ENCODE data around the gene CCL2. TPM values are rescaled to one million over a fixed set of nuclear protein-coding genes. Genes with fewer than 3 reads are reported as not detected.

Gene CCL2
- total RNA-seq, 1 experiment from 2014 or later = 3.9 TPM

GRCh38 chr17:34252095-34252443, 3.0 kb upstream of the CCL2 start:
- BruUV-seq (replicated peaks) = no TSS peak
- DNase-seq (ENCODE audit: low spot score) = no peak
- intact Hi-C loops (cut with micrococcal nuclease; ENCODE audit: unreplicated experiment) = no loop called here
- ChIA-PET POLR2A (ENCODE audit: low non-redundant PET) (no interaction called here), CTCF (no interaction called here)
- no peaks in the 10 kb centered on the region for H3K9me3 ChIP-seq (ENCODE audit: low read depth, low read length, poor library complexity, severe bottlenecking)
- H3K4me3 ChIP-seq (ENCODE audit: low read depth, low read length, poor library complexity, severe bottlenecking) = no peak overlapping the region
- no peak for TF ChIP-seq EZH2 (IDR thresholded peaks at IDR 0.05; ENCODE audit: borderline replicate concordance, low read depth, low read length, poor library complexity, severe bottlenecking)
- TF ChIP-seq, protein P1, sequence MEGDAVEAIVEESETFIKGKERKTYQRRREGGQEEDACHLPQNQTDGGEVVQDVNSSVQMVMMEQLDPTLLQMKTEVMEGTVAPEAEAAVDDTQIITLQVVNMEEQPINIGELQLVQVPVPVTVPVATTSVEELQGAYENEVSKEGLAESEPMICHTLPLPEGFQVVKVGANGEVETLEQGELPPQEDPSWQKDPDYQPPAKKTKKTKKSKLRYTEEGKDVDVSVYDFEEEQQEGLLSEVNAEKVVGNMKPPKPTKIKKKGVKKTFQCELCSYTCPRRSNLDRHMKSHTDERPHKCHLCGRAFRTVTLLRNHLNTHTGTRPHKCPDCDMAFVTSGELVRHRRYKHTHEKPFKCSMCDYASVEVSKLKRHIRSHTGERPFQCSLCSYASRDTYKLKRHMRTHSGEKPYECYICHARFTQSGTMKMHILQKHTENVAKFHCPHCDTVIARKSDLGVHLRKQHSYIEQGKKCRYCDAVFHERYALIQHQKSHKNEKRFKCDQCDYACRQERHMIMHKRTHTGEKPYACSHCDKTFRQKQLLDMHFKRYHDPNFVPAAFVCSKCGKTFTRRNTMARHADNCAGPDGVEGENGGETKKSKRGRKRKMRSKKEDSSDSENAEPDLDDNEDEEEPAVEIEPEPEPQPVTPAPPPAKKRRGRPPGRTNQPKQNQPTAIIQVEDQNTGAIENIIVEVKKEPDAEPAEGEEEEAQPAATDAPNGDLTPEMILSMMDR (conservative IDR thresholded peaks at IDR 0.05; ENCODE audit: low read depth, low read length) = no peak
- H3K4me1 ChIP-seq (ENCODE audit: insufficient read depth, low read length, poor library complexity, severe bottlenecking) = no peaks in the 10 kb centered on the region
- no peaks in the 10 kb centered on the region for H3K27me3 ChIP-seq (replicated peaks; ENCODE audit: insufficient read depth, low read depth, low read length, poor library complexity)
- no peaks in the 10 kb centered on the region for H3K36me3 ChIP-seq (ENCODE audit: insufficient read depth, low read length, poor library complexity, severe bottlenecking)
- H3K27ac ChIP-seq (ENCODE audit: low read depth, low read length, poor library complexity, severe bottlenecking) = no peak overlapping the region

DNA sequence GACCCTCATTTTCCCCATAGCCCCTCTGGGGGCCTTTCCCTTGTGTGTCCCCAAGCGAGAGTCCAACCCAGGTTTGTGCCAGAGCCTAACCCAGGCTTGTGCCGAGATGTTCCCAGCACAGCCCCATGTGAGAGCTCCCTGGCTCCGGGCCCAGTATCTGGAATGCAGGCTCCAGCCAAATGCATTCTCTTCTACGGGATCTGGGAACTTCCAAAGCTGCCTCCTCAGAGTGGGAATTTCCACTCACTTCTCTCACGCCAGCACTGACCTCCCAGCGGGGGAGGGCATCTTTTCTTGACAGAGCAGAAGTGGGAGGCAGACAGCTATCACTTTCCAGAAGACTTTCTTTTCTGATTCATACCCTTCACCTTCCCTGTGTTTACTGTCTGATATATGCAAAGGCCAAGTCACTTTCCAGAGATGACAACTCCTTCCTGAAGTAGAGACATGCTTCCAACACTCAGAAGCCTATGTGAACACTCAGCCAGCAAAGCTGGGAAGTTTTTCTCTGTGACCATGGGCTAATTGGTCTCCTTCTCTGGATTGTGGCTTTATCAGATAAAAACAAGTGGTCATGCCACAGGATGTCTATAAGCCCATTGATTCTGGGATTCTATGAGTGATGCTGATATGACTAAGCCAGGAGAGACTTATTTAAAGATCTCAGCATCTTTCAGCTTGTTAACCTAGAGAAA, 2.5 kb upstream of the CCL2 start:
- intact Hi-C loops (cut with micrococcal nuclease; ENCODE audit: unreplicated experiment) = no loop called here
- DNase-seq (ENCODE audit: low spot score) = no peak
- Histone ChIP-seq H3K36me3 (ENCODE audit: insufficient read depth, low read length, poor library complexity, severe bottlenecking) (no peaks in the 10 kb centered on the region), H3K27me3 (replicated peaks; ENCODE audit: insufficient read depth, low read depth, low read length, poor library complexity) (no peaks in the 10 kb centered on the region), H3K4me3 (ENCODE audit: low read depth, low read length, poor library complexity, severe bottlenecking) (no peak overlapping the region), H3K27ac (ENCODE audit: low read depth, low read length, poor library complexity, severe bottlenecking) (no peak overlapping the region), H3K9me3 (ENCODE audit: low read depth, low read length, poor library complexity, severe bottlenecking) (no peaks in the 10 kb centered on the region), H3K4me1 (ENCODE audit: insufficient read depth, low read length, poor library complexity, severe bottlenecking) (no peaks in the 10 kb centered on the region)
- no TSS peak for BruUV-seq (replicated peaks)
- CTCF ChIA-PET = no interaction called here
- POLR2A ChIA-PET (ENCODE audit: low non-redundant PET) = no interaction called here
- TF ChIP-seq EZH2 (IDR thresholded peaks at IDR 0.05; ENCODE audit: borderline replicate concordance, low read depth, low read length, poor library complexity, severe bottlenecking) = no peak
- TF ChIP-seq, protein P1 (conservative IDR thresholded peaks at IDR 0.05; ENCODE audit: low read depth, low read length) = no peak

DNA sequence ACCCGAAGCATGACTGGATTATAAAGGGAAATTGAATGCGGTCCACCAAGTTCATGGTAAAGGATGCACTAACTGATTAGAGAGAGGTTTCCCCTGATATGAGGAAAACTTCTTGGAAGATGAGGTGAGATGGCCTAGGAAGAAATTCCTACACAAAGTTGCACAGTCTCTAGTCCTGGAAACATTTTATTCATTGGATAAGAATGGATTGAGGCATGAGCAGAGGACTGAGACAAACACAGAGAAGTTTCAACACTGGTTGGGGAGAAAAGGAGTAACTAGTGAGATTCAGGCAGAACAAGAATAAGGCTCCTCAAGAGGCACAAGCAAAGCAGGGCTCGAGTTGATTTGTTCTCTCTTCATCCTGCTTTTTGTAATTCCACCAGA, 2.0 kb upstream of the CCL2 start:
- Histone ChIP-seq H3K4me1 (ENCODE audit: insufficient read depth, low read length, poor library complexity, severe bottlenecking) (no peaks in the 10 kb centered on the region), H3K4me3 (ENCODE audit: low read depth, low read length, poor library complexity, severe bottlenecking) (no peak overlapping the region), H3K36me3 (ENCODE audit: insufficient read depth, low read length, poor library complexity, severe bottlenecking) (no peaks in the 10 kb centered on the region), H3K9me3 (ENCODE audit: low read depth, low read length, poor library complexity, severe bottlenecking) (no peaks in the 10 kb centered on the region), H3K27me3 (replicated peaks; ENCODE audit: insufficient read depth, low read depth, low read length, poor library complexity) (no peaks in the 10 kb centered on the region), H3K27ac (ENCODE audit: low read depth, low read length, poor library complexity, severe bottlenecking) (no peak overlapping the region)
- DNase-seq (ENCODE audit: low spot score) = no peak
- TF ChIP-seq EZH2 (IDR thresholded peaks at IDR 0.05; ENCODE audit: borderline replicate concordance, low read depth, low read length, poor library complexity, severe bottlenecking) = no peak
- TF ChIP-seq, protein P1 (conservative IDR thresholded peaks at IDR 0.05; ENCODE audit: low read depth, low read length) = no peak
- intact Hi-C loops (cut with micrococcal nuclease; ENCODE audit: unreplicated experiment) = no loop called here
- ChIA-PET POLR2A (ENCODE audit: low non-redundant PET) (no interaction called here), CTCF (no interaction called here)
- no TSS peak for BruUV-seq (replicated peaks)
